GOT3 (cell line): ENCODE data around the gene SLFN12L.

ENCODE experiments used
- DNase-seq: peaks from one replicate; lab custom pipeline; 2025; ENCODE audit warnings: mixed read lengths; lab: John Stamatoyannopoulos, UW

SLFN12L gene

DNA sequence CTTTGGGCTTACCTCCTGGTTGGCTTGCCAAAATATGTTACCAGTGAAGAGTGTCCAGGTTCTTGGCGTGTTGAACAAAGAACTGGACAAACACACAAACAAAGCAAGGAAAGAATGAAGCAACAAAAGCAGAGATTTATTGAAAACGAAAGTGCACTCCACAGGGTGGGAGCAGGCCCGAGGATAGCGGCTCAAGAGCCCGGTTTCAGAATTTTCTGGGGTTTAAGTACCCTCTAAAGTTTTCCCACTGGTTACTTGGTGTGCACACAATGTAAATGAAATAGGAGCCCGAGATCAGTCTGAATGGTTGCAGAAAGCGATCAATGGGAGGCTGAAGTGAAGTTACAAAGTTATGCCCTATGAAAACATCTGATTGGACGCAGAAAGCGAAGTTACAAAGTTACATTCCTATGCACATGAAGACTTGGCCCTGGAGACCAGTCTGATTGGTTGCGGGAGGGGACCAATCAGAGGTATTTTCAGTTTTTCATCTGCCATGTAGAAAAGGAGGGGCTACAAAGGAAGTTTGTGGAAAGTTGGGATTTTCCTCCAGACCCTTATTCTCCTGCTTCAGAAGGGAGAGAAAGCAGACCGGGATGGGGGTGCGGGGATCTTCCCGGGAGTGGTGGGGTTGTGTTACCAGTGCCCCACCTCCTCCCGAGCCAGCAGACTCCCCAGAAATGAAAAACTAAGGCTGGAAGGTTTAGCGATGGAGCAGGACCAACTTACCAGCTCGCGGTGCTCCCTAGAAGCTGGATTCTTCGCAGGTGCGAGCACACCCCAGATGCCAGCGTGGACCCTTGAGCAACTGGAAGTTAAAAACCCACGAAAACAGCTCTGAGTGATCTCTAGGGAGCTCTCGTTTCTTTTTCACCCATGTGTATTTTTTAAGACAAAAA is 105.1 kb downstream of the SLFN12L start, which contains the start of gene SLFN12:
Gene SLFN12, minus strand, starts transcription at position 325 of the 899 bp plus-strand sequence. CDS start 9,472 bp downstream, outside the sequence.
- DNase-seq = peak; percentile 35

DNA sequence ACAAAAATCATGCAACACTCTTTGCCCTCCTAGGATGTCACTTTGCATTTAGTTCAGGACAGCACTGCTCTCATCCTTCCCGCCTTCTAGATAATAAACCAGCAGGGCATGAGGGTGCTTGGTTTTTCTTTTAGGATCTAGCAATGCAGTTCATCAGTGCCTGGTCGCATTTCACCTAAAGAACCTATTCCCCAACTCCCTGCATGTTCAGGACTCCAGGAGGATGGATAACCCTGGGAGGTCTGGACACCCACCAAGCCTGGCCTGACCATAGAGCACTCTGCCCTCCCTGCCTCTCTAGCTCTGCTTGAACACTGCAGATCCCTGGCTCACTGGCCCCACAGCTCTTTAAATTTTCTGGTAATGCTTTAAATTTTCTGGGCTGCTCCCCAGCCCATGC is 107.8 kb downstream of the SLFN12L start:
- DNase-seq = no peak

- DNase-seq = no peak
Measured at GRCh38 chr17:35428229-35428628, 109.2 kb downstream of the SLFN12L start.

- no peak for DNase-seq
Measured at GRCh38 chr17:35423761-35424160, 113.7 kb downstream of the SLFN12L start.
